ENCODE results near the gene CHAF1B. TPM values are rescaled to one million over a fixed set of nuclear protein-coding genes. Genes with fewer than 3 reads are reported as not detected.

The CHAF1B gene
- total RNA-seq, 4 donors from 2014 or later: 0.83 to 1.6 (median 1.2) TPM

DNA sequence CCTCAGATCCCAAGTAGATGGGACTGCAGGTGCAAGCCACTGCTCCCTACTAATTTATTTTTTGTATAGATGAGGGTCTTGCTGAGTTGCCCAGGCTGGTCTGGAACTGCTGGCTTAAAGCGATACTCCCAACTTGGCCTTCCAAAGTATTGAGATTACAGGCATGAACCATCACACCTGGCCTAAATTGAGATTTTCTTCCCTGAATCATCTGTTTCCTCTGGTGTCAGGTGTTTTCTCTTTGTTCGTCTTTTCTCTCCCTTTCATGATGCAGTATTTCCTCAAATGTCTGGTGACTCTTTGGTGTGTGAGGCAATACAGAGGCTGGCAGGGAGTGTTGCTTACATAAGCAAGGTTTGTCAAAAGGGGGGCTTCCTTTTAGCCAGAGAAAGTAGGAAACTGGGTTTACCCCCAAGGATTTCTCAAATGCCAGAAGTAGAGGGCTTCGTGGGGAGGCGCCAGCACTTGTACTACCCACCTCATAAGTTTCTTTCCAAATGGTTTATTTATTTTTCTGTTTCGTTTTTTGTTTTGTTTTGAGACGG, 67.2 kb downstream of the CHAF1B start:
- Histone ChIP-seq H3K27ac (replicated peaks in 1 of 4) (no peak overlapping the region), H3K9me3 (no peaks in the 10 kb centered on the region), H3K27me3 (no peaks in the 10 kb centered on the region), H3K36me3 (no peaks in the 10 kb centered on the region), H3K4me1 (peaks cover 0 to 5% (median 0%) of the 10 kb centered on the region in 4 donors), H3K4me3 (no peak overlapping the region)
- 84% methylated on average over 6 of the region's 6 CpGs for WGBS
- DNase-seq (ENCODE audit: extremely low spot score): no peak
- TF ChIP-seq, protein P1, sequence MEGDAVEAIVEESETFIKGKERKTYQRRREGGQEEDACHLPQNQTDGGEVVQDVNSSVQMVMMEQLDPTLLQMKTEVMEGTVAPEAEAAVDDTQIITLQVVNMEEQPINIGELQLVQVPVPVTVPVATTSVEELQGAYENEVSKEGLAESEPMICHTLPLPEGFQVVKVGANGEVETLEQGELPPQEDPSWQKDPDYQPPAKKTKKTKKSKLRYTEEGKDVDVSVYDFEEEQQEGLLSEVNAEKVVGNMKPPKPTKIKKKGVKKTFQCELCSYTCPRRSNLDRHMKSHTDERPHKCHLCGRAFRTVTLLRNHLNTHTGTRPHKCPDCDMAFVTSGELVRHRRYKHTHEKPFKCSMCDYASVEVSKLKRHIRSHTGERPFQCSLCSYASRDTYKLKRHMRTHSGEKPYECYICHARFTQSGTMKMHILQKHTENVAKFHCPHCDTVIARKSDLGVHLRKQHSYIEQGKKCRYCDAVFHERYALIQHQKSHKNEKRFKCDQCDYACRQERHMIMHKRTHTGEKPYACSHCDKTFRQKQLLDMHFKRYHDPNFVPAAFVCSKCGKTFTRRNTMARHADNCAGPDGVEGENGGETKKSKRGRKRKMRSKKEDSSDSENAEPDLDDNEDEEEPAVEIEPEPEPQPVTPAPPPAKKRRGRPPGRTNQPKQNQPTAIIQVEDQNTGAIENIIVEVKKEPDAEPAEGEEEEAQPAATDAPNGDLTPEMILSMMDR (IDR thresholded peaks at IDR 0.05): no peak
- TF ChIP-seq POLR2A (IDR thresholded peaks at IDR 0.05; ENCODE audit: low read depth) (no peak), POLR2AphosphoS5 (IDR thresholded peaks at IDR 0.05) (no peak), EP300 (IDR thresholded peaks at IDR 0.05) (no peak)
- intact Hi-C loops (cut with DNase I): no loop called here

GRCh38 chr21:36454093-36454531, 68.9 kb downstream of the CHAF1B start:
- DNase-seq (ENCODE audit: extremely low spot score): no peak
- intact Hi-C loops (cut with DNase I): no loop called here
- H3K27ac ChIP-seq (replicated peaks in 1 of 4): no peak overlapping the region

GRCh38 chr21:36454706-36455105, 69.5 kb downstream of the CHAF1B start:
- H3K36me3 ChIP-seq: no peaks in the 10 kb centered on the region
- peaks cover 0 to 5% (median 0%) of the 10 kb centered on the region in 4 donors for H3K4me1 ChIP-seq
- TF ChIP-seq POLR2AphosphoS5 (IDR thresholded peaks at IDR 0.05): no peak
- no peak for TF ChIP-seq EP300 (IDR thresholded peaks at IDR 0.05)
- TF ChIP-seq POLR2A (IDR thresholded peaks at IDR 0.05; ENCODE audit: low read depth): no peak
- TF ChIP-seq, protein P1 (IDR thresholded peaks at IDR 0.05): no peak
- no peak for DNase-seq (ENCODE audit: extremely low spot score)
- H3K4me3 ChIP-seq: no peak overlapping the region
- intact Hi-C loops (cut with DNase I): no loop called here
- H3K27ac ChIP-seq (replicated peaks in 1 of 4): no peak overlapping the region
- no peaks in the 10 kb centered on the region for H3K9me3 ChIP-seq
- 61% methylated on average over 4 of the region's 4 CpGs for WGBS
- no peaks in the 10 kb centered on the region for H3K27me3 ChIP-seq

More at GRCh38 chr21:36454093-36454531, 68.9 kb downstream of the CHAF1B start:
- Histone ChIP-seq H3K9me3 (no peaks in the 10 kb centered on the region), H3K4me3 (no peak overlapping the region), H3K36me3 (no peaks in the 10 kb centered on the region), H3K27me3 (no peaks in the 10 kb centered on the region), H3K4me1 (peaks cover 0 to 5% (median 0%) of the 10 kb centered on the region in 4 donors)
- WGBS: 40% methylated on average over 4 of the region's 4 CpGs
- no peak for TF ChIP-seq POLR2A (IDR thresholded peaks at IDR 0.05; ENCODE audit: low read depth)
- TF ChIP-seq, protein P1 (IDR thresholded peaks at IDR 0.05): no peak

DNA sequence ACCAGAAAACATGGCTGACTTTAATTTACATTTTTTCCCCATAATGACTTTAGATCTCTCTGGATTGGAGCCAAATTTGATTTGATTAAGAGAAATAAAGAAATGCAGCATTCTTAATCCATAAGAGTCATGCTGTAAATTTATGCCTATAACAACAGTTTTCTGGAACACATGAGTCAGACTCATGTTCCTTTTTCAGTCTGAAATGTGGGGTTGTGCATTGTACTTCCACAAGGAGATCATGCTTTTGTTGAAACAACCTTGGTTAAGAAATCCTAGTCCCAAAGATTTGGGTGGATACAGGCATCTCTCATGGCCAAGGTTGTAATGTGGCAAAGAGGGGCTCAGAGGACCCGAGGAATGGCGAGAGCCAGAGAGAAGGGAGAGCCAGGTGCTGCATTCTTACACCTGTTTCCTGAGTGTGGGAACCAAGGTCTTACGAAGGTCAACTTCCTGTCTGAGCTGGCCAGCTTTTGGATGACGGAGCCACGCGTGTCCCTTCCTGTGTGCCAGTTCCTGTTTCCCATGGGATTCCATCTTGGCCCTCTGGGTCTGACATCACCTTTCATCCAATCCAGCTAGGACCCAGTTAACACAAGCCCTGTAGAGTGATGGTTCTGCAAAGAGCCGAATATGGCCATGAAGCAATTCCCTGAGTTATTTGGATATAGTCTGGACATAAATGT, 71.7 kb downstream of the CHAF1B start:
- DNase-seq (ENCODE audit: extremely low spot score): no peak
- Histone ChIP-seq H3K27ac (replicated peaks in 1 of 4) (no peak overlapping the region), H3K9me3 (no peaks in the 10 kb centered on the region), H3K27me3 (peaks cover 0 to 13% (median 0%) of the 10 kb centered on the region in 4 donors), H3K36me3 (no peaks in the 10 kb centered on the region), H3K4me1 (peaks cover 0 to 5% (median 0%) of the 10 kb centered on the region in 4 donors), H3K4me3 (no peak overlapping the region)
- TF ChIP-seq, protein P1 (IDR thresholded peaks at IDR 0.05): no peak
- no peak for TF ChIP-seq EP300 (IDR thresholded peaks at IDR 0.05)
- no peak for TF ChIP-seq POLR2A (IDR thresholded peaks at IDR 0.05; ENCODE audit: low read depth)
- no peak for TF ChIP-seq POLR2AphosphoS5 (IDR thresholded peaks at IDR 0.05)
- intact Hi-C loops (cut with DNase I): no loop called here
- 74% methylated on average over 7 of the region's 7 CpGs for WGBS

All from esophagus muscularis mucosa (tissue), 4 donors.